ENCODE data around the gene UBASH3B. TPM values are rescaled to one million over a fixed set of nuclear protein-coding genes. Genes with fewer than 3 reads are reported as not detected.

The UBASH3B gene
- total RNA-seq, 1 donor, result 21.4 TPM

DNA sequence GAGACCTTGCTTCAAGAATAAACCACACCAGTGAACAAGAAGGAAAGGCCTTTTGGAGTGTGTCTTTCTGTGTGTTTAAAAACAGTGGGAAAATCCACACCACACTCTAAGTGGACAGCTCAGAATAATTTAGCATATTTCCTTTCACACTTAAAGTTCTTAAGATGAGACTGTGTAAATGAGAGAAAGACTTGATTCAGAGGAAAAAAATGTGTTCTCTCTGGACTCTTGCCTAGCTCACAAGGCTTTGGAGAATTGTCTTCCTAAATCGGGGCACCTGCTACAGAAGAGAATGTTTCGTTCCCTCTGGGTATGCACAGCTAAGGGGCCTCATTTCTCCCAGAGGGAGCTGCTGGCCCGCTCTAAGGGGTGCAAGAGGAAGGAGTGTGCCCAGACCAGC lies 154.3 kb downstream of the UBASH3B start:
- Histone ChIP-seq H2AFZ (ENCODE audit: low read length) (no peak overlapping the region), H3K27me3 (ENCODE audit: insufficient read depth, low read length) (no peaks in the 10 kb centered on the region), H3K4me3 (ENCODE audit: insufficient read depth, low read length) (no peak overlapping the region), H3K9me3 (ENCODE audit: low read depth, low read length) (no peaks in the 10 kb centered on the region), H3K27ac (ENCODE audit: low read depth, low read length) (no peak overlapping the region), H3K36me3 (ENCODE audit: insufficient read depth, low read length) (peaks cover 51% of the 10 kb centered on the region), H3K79me2 (ENCODE audit: insufficient read depth, low read length) (no peaks in the 10 kb centered on the region), H3K4me1 (ENCODE audit: insufficient read depth, low read length) (peaks cover 17% of the 10 kb centered on the region), H4K20me1 (ENCODE audit: insufficient read depth, low read length) (no peaks in the 10 kb centered on the region), H3K4me2 (ENCODE audit: insufficient read depth, low read length) (no peak overlapping the region)
- DNase-seq (ENCODE audit: insufficient read length, low spot score, missing footprints), result no peak
- TF ChIP-seq, protein P1, sequence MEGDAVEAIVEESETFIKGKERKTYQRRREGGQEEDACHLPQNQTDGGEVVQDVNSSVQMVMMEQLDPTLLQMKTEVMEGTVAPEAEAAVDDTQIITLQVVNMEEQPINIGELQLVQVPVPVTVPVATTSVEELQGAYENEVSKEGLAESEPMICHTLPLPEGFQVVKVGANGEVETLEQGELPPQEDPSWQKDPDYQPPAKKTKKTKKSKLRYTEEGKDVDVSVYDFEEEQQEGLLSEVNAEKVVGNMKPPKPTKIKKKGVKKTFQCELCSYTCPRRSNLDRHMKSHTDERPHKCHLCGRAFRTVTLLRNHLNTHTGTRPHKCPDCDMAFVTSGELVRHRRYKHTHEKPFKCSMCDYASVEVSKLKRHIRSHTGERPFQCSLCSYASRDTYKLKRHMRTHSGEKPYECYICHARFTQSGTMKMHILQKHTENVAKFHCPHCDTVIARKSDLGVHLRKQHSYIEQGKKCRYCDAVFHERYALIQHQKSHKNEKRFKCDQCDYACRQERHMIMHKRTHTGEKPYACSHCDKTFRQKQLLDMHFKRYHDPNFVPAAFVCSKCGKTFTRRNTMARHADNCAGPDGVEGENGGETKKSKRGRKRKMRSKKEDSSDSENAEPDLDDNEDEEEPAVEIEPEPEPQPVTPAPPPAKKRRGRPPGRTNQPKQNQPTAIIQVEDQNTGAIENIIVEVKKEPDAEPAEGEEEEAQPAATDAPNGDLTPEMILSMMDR (IDR thresholded peaks at IDR 0.05; ENCODE audit: extremely low read depth, low read depth, low read length), result no peak

DNA sequence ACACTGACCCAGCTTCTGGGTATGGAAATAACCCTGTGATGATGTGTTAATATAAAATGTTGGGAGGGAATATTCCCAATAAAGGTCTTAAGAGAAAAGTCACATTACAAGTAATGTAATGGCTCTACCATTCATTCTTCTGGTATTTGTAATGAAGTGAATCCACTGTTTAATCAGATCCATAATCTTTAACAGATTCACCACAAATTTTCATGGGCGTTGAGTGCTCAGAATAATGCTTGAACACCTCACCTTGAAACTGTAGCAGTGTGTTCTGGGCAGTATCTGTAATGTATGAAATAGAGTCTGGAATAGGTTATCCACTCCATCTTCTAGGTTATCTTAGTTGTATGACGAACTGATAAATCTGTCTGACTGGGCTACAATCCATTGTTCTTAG lies 156.2 kb downstream of the UBASH3B start:
- no peak overlapping the region for H2AFZ ChIP-seq (ENCODE audit: low read length)
- H3K4me1 ChIP-seq (ENCODE audit: insufficient read depth, low read length), result peaks cover 15% of the 10 kb centered on the region
- H3K9me3 ChIP-seq (ENCODE audit: low read depth, low read length), result no peaks in the 10 kb centered on the region
- TF ChIP-seq, protein P1 (IDR thresholded peaks at IDR 0.05; ENCODE audit: extremely low read depth, low read depth, low read length), result no peak
- no peak for DNase-seq (ENCODE audit: insufficient read length, low spot score, missing footprints)
- no peak overlapping the region for H3K4me2 ChIP-seq (ENCODE audit: insufficient read depth, low read length)
- no peak overlapping the region for H3K27ac ChIP-seq (ENCODE audit: low read depth, low read length)
- no peak overlapping the region for H3K4me3 ChIP-seq (ENCODE audit: insufficient read depth, low read length)
- no peaks in the 10 kb centered on the region for H3K79me2 ChIP-seq (ENCODE audit: insufficient read depth, low read length)
- no peaks in the 10 kb centered on the region for H3K27me3 ChIP-seq (ENCODE audit: insufficient read depth, low read length)
- no peaks in the 10 kb centered on the region for H4K20me1 ChIP-seq (ENCODE audit: insufficient read depth, low read length)
- H3K36me3 ChIP-seq (ENCODE audit: insufficient read depth, low read length), result peaks cover 38% of the 10 kb centered on the region

DNA sequence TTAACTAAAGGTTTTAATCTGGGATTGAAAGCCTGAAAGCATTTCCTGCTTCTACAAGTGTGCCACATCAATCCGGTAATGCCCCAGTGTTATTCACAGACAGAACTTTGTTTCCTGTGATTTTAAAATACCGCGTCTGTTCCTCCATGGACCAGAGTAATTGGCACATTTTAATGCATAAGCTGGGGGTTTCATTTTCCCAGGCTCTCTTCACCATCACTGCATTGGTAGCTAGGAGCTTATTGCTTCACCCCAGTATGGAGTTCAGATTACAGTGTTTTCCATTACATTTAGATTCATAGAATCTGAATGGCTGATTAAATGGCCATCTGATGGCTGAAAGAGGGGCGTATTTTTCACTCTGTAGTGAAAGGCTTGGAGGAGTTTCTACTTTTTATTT lies 157.1 kb downstream of the UBASH3B start:
- Histone ChIP-seq H3K36me3 (ENCODE audit: insufficient read depth, low read length) (peaks cover 29% of the 10 kb centered on the region), H3K79me2 (ENCODE audit: insufficient read depth, low read length) (no peaks in the 10 kb centered on the region), H3K4me3 (ENCODE audit: insufficient read depth, low read length) (no peak overlapping the region), H3K27ac (ENCODE audit: low read depth, low read length) (no peak overlapping the region), H3K9me3 (ENCODE audit: low read depth, low read length) (no peaks in the 10 kb centered on the region), H4K20me1 (ENCODE audit: insufficient read depth, low read length) (no peaks in the 10 kb centered on the region), H3K4me1 (ENCODE audit: insufficient read depth, low read length) (peaks cover 19% of the 10 kb centered on the region), H3K4me2 (ENCODE audit: insufficient read depth, low read length) (no peak overlapping the region), H2AFZ (ENCODE audit: low read length) (no peak overlapping the region), H3K27me3 (ENCODE audit: insufficient read depth, low read length) (no peaks in the 10 kb centered on the region)
- DNase-seq (ENCODE audit: insufficient read length, low spot score, missing footprints), result no peak
- TF ChIP-seq, protein P1 (IDR thresholded peaks at IDR 0.05; ENCODE audit: extremely low read depth, low read depth, low read length), result no peak

DNA sequence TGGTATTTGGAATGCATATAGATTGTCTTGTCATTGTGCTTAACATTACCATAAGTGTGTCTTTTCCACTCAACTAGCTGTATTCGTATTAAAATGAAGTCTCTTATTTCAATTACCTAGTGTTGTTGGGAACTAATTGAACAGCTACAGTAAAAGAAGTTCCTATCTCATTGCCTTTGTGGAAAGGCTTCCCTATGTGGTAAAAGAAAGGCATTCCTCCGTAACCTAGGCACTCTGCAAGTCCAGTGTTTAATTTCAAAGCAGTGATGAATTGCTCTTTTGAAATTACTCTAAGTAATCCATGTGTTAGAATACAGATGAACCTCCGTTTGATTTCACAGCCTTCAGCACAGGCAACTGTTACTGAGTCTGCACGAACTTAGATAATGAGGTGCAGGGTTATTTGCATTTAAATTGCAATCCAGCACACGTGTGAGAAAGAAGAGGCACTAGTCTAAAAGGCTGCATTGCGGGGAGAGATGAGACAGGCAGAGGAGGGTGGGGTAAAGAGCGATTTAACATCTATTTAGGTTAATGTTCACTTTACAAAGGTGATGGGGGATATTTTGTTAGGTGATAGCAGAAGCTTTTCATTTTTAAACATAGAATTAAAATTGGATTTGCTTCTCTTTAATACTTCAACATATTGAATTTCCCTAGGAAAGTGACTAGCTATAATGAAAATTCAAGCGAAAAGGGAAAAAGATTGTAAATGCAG lies 157.8 kb downstream of the UBASH3B start:
- Histone ChIP-seq H3K4me2 (ENCODE audit: insufficient read depth, low read length) (no peak overlapping the region), H3K4me3 (ENCODE audit: insufficient read depth, low read length) (no peak overlapping the region), H3K36me3 (ENCODE audit: insufficient read depth, low read length) (peaks cover 25% of the 10 kb centered on the region), H4K20me1 (ENCODE audit: insufficient read depth, low read length) (no peaks in the 10 kb centered on the region), H3K79me2 (ENCODE audit: insufficient read depth, low read length) (no peaks in the 10 kb centered on the region), H3K4me1 (ENCODE audit: insufficient read depth, low read length) (peaks cover 12% of the 10 kb centered on the region), H3K27me3 (ENCODE audit: insufficient read depth, low read length) (no peaks in the 10 kb centered on the region), H3K9me3 (ENCODE audit: low read depth, low read length) (no peaks in the 10 kb centered on the region), H2AFZ (ENCODE audit: low read length) (no peak overlapping the region), H3K27ac (ENCODE audit: low read depth, low read length) (no peak overlapping the region)
- TF ChIP-seq, protein P1 (IDR thresholded peaks at IDR 0.05; ENCODE audit: extremely low read depth, low read depth, low read length), result no peak
- DNase-seq (ENCODE audit: insufficient read length, low spot score, missing footprints), result no peak

Measured in osteoblast (primary cell).